Right atrium auricular region (tissue), 2 donors: ENCODE measurements around the gene ZNF628. TPM values are rescaled to one million over a fixed set of nuclear protein-coding genes. Genes with fewer than 3 reads are reported as not detected.
A peak's percentile ranks its signal among the peaks of the same experiment; 100 is the strongest.

Experiments used
- DNase-seq: peaks from one replicate; pipeline ENCODE4 v3.0.0-alpha.2; 2019; ENCODE audit warnings: low spot score
- H3K27ac ChIP-seq, 2 donors: fragments of 200-600 bp; sonication (generic); 1 replicate in 1 of 2; 2 replicates in 1 of 2; pipeline ENCODE4 v1.5.1; 2016 to 2019
- H3K27me3 ChIP-seq, 2 donors: fragments of 200-600 bp; sonication (generic); one replicate each; pipeline versions ENCODE4 v1.5.1 to v1.6.0; 2017 to 2019
- H3K36me3 ChIP-seq: fragments of 200-600 bp; sonication (generic); one replicate; pipeline ENCODE4 v1.5.1; 2016
- H3K4me1 ChIP-seq, 2 donors: fragments of 200-600 bp; sonication (generic); one replicate each; pipeline versions ENCODE4 v1.5.1 to v1.6.0; 2017 to 2019
- H3K4me3 ChIP-seq, 2 donors: fragments of 200-600 bp; sonication (generic); 1 replicate in 1 of 2; 2 replicates in 1 of 2; pipeline ENCODE4 v1.5.1; 2017 to 2019; ENCODE audit warnings: mild to moderate bottlenecking in 1 of 2, moderate library complexity in 1 of 2
- H3K9me3 ChIP-seq, 2 donors: fragments of 200-600 bp; sonication (generic); one replicate each; pipeline ENCODE4 v1.5.1; 2019
- CTCF ChIP-seq, 2 donors: fragments of 200-600 bp; sonication (generic); IDR thresholded peaks; one replicate each; pipeline ENCODE4 v1.5.1; 2019; ENCODE audit warnings: antibody characterized with exemption in 2 of 2
- total RNA-seq, 2 donors: library from RNA; depleted of rRNA; stranded (reverse); fragments of >200 nt; gene quantifications; one replicate each; pipeline ENCODE4 v1.1.0, GENCODE V29; 2016

The ZNF628 gene
- total RNA-seq, 2 donors from 2014 or later, result 5.6 to 13.2 TPM

- Histone ChIP-seq H3K4me3 (peak overlapping the region in 1 of 2 donors; percentile 11), H3K36me3 (no peaks in the 10 kb centered on the region), H3K9me3 (no peaks in the 10 kb centered on the region), H3K27me3 (peaks cover 8 to 18% of the 10 kb centered on the region in 2 donors), H3K27ac (no peak overlapping the region), H3K4me1 (peaks cover 0 to 21% of the 10 kb centered on the region in 2 donors)
- DNase-seq, result no peak
- TF ChIP-seq CTCF (IDR thresholded peaks at IDR 0.05), result no peak
Observed at GRCh38 chr19:55451965-55452748, 24.3 kb upstream of the ZNF628 start.

GRCh38 chr19:55452749-55453346 lies 23.6 kb upstream of the ZNF628 start:
- peaks cover 0 to 21% of the 10 kb centered on the region in 2 donors for H3K4me1 ChIP-seq
- peak overlapping the region in 1 of 2 donors; percentile 11 for H3K4me3 ChIP-seq
- peaks cover 8 to 18% of the 10 kb centered on the region in 2 donors for H3K27me3 ChIP-seq
- no peak for TF ChIP-seq CTCF (IDR thresholded peaks at IDR 0.05)
- peak; percentile 76 for DNase-seq
- no peaks in the 10 kb centered on the region for H3K9me3 ChIP-seq
- H3K27ac ChIP-seq, result no peak overlapping the region
- H3K36me3 ChIP-seq, result no peaks in the 10 kb centered on the region

- Histone ChIP-seq H3K27ac (no peak overlapping the region), H3K9me3 (no peaks in the 10 kb centered on the region), H3K4me3 (no peak overlapping the region), H3K27me3 (peaks cover 8 to 18% of the 10 kb centered on the region in 2 donors), H3K4me1 (peaks cover 0 to 21% of the 10 kb centered on the region in 2 donors), H3K36me3 (no peaks in the 10 kb centered on the region)
- TF ChIP-seq CTCF (IDR thresholded peaks at IDR 0.05), result no peak
- DNase-seq, result no peak
Observed at GRCh38 chr19:55453511-55454260, 22.7 kb upstream of the ZNF628 start.

- Histone ChIP-seq H3K27ac (no peak overlapping the region), H3K4me1 (peaks cover 0 to 27% of the 10 kb centered on the region in 2 donors), H3K36me3 (no peaks in the 10 kb centered on the region), H3K4me3 (no peak overlapping the region), H3K27me3 (peaks cover 8 to 18% of the 10 kb centered on the region in 2 donors), H3K9me3 (no peaks in the 10 kb centered on the region)
- peak; percentile 32 to 63 for TF ChIP-seq CTCF (IDR thresholded peaks at IDR 0.05)
- no peak for DNase-seq
Observed at GRCh38 chr19:55454787-55455243, 21.6 kb upstream of the ZNF628 start.

GRCh38 chr19:55455576-55456235 lies 20.7 kb upstream of the ZNF628 start:
- Histone ChIP-seq H3K9me3 (no peaks in the 10 kb centered on the region), H3K27me3 (peaks cover 8 to 18% of the 10 kb centered on the region in 2 donors), H3K4me1 (peaks cover 0 to 36% of the 10 kb centered on the region in 2 donors), H3K36me3 (no peaks in the 10 kb centered on the region), H3K27ac (no peak overlapping the region), H3K4me3 (no peak overlapping the region)
- DNase-seq, result no peak
- no peak for TF ChIP-seq CTCF (IDR thresholded peaks at IDR 0.05)
